ENCODE data around the gene HBE1. TPM values are rescaled to one million over a fixed set of nuclear protein-coding genes. Genes with fewer than 3 reads are reported as not detected.

Gene HBE1
- 23.8 TPM for total RNA-seq

GRCh38 chr11:5269715-5270147 lies at the start of gene HBE1:
TSS of gene HBE1 (minus strand) at chr11:5269945. CDS start at chr11:5269890, 55 bp downstream.

GRCh38 chr11:5301846-5302245 lies 32.1 kb upstream of the HBE1 start, which contains the start of gene OR51B4:
TSS of gene OR51B4 (minus strand) at chr11:5301946. CDS start at chr11:5301946, 0 bp downstream.

GRCh38 chr11:5254646-5255413 lies 14.9 kb downstream of the HBE1 start, which contains the start of gene HBG2:
TSS of gene HBG2 (minus strand) at chr11:5254781. CDS start at chr11:5254728, 53 bp downstream.

DNA sequence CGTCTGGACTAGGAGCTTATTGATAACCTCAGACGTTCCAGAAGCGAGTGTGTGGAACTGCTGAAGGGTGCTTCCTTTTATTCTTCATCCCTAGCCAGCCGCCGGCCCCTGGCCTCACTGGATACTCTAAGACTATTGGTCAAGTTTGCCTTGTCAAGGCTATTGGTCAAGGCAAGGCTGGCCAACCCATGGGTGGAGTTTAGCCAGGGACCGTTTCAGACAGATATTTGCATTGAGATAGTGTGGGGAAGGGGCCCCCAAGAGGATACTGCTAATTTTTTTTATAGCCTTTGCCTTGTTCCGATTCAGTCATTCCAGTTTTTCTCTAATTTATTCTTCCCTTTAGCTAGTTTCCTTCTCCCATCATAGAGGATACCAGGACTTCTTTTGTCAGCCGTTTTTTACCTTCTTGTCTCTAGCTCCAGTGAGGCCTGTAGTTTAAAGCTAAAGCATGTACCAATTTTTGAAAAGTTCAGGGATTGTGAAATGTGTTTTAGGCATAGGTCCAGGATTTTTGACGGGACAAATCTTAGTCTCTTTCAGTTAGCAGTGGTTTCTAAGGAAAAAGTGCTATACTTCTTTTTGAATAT lies 19.8 kb downstream of the HBE1 start, which contains the start of gene HBG1:
Gene HBG1, minus strand, starts transcription at position 51 of the 590 bp plus-strand sequence. CDS start 53 bp downstream, outside the sequence.

DNA sequence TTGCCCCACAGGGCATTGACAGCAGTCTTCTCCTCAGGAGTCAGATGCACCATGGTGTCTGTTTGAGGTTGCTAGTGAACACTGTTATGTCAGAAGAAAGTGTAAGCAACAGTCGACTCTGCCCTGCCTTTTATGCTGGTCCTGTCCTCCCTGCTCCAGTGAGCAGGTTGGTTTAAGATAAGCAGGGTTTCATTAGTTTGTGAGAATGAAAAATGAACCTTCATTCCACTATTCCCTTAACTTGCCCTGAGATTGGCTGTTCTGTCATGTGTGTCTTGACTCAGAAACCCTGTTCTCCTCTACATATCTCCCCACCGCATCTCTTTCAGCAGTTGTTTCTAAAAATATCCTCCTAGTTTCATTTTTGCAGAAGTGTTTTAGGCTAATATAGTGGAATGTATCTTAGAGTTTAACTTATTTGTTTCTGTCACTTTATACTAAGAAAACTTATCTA lies 35.3 kb downstream of the HBE1 start, which contains the start of gene HBD:
Gene HBD, minus strand, starts transcription at position 103 of the 454 bp plus-strand sequence. Its CDS starts 50 bp downstream, at position 53.

GRCh38 chr11:5226732-5227310 lies 42.9 kb downstream of the HBE1 start, which contains the start of gene HBB:
TSS of gene HBB (minus strand) at chr11:5227071. CDS start at chr11:5227021, 50 bp downstream.

Other genes starting within 250 kb of the HBE1 start
- gene OR52J3, start 223.4 kb downstream of the HBE1 start, total RNA-seq = not detected
- not detected for gene OR52E2, start 210.3 kb downstream of the HBE1 start, total RNA-seq
- gene OR52E1, start 200.4 kb downstream of the HBE1 start, total RNA-seq = not detected
- gene OR52A5, start 131.6 kb downstream of the HBE1 start, total RNA-seq = not detected
- gene OR52A1, start 115.2 kb downstream of the HBE1 start, total RNA-seq = not detected
- not detected for gene OR51V1, start 69.3 kb downstream of the HBE1 start, total RNA-seq
- gene HBB, start 42.9 kb downstream of the HBE1 start, total RNA-seq = 1,761 TPM
- gene HBD, start 35.5 kb downstream of the HBE1 start, total RNA-seq = 1.3 TPM
- 65.3 TPM for gene HBG1, start 20.1 kb downstream of the HBE1 start, total RNA-seq
- 14,762 TPM for gene HBG2, start 15.2 kb downstream of the HBE1 start, total RNA-seq
- 1.5 TPM for gene OR51B4, start 32.0 kb upstream of the HBE1 start, total RNA-seq
- 0.47 TPM for gene OR51B2, start 54.4 kb upstream of the HBE1 start, total RNA-seq
- gene OR51B5, start 73.6 kb upstream of the HBE1 start, total RNA-seq = 2.3 TPM
- not detected for gene OR51B6, start 81.6 kb upstream of the HBE1 start, total RNA-seq
- not detected for gene OR51M1, start 113.9 kb upstream of the HBE1 start, total RNA-seq
- gene OR51Q1, start 152.2 kb upstream of the HBE1 start, total RNA-seq = not detected
- gene OR51I1, start 171.6 kb upstream of the HBE1 start, total RNA-seq = 0.64 TPM
- gene OR51I2, start 179.4 kb upstream of the HBE1 start, total RNA-seq = not detected
- not detected for gene OR52D1, start 218.7 kb upstream of the HBE1 start, total RNA-seq
- 0.82 TPM for gene UBQLN3, start 240.0 kb upstream of the HBE1 start, total RNA-seq
- gene UBQLNL, start 246.8 kb upstream of the HBE1 start, total RNA-seq = 1.5 TPM